PFSK-1 (cell line): ENCODE data around the gene MBLAC1.

ENCODE experiments used
- FOXP2 ChIP-seq: optimal IDR thresholded peaks from 2 replicates; pipeline ENCODE3; 2011; ENCODE audit warnings: borderline replicate concordance, control low read depth, inconsistent platforms; ENCODE audit not compliant: insufficient read depth; ENCODE audit errors: extremely low read length, extremely low read depth
- POLR2AphosphoS5 ChIP-seq: IDR thresholded peaks from 2 replicates; pipeline ENCODE4 v1.6.1; 2012; ENCODE audit warnings: low read depth, mild to moderate bottlenecking, control low read depth, low read length, moderate library complexity
- REST ChIP-seq, 2 experiments: IDR thresholded peaks; 2 replicates each; pipeline versions ENCODE4 v1.6.1 to v1.8.0; 2011 to 2012; ENCODE audit warnings: low read depth in 2 of 2, low read length in 2 of 2, control low read depth in 1 of 2, inconsistent platforms in 1 of 2, mild to moderate bottlenecking in 1 of 2, moderate library complexity in 1 of 2; ENCODE audit not compliant: insufficient read depth in 1 of 2
- SIN3A ChIP-seq: IDR thresholded peaks from 2 replicates; pipeline ENCODE4 v1.6.1; 2012; ENCODE audit warnings: mild to moderate bottlenecking, low read length, moderate library complexity, borderline replicate concordance; ENCODE audit not compliant: insufficient read depth
- TAF1 ChIP-seq: IDR thresholded peaks from 2 replicates; pipeline ENCODE4 v1.6.1; 2012; ENCODE audit warnings: low read length, control low read depth, borderline replicate concordance; ENCODE audit not compliant: insufficient read depth

The MBLAC1 gene

DNA sequence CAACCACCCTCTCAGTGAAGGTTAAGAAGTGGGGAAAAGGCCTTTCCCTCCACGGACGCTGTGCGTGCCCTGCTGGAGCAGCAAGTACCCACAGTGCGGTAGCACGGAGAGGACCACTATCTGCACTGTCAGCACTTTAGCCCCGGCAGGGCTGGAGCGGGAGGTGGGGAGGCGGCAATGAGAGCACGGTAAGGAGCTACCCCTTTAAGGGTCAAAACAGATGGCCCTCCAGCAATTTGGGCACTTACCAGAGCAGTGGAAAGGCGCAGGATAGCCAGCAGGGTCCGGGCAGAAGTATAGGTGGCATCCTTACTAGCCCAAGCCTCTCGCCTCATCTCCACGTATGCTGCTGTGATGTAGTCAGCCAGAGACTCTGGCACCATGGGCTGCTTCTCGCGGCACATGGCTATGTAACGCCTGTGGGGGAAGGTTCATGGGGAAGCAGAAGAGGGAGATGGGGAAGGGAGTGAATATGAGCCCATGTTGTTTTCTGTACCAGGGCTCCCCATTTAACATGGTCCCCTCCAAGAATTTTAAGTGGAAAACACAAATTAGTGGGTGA, 32.8 kb upstream of the MBLAC1 start:
- no peak for TF ChIP-seq POLR2AphosphoS5

DNA sequence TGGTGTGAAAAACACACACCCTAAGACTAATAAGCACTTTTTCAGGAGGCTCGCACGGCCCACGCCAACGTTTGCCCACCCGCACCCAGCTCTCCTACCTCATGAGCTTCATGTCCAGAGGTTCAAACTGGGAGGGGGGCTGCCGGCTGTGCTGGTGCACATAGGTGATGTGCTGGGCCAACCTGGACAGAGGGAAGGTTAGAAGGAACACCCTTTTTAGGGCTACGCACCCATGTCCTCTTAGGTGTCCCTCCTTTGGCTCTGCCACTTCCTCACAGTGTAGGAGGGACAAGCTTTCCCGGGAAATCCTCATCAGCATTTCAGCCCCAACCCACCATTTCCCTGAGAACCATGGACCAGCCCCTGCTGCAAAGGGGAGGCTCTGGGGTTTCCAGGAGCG, 31.5 kb upstream of the MBLAC1 start:
- TF ChIP-seq REST (IDR thresholded peaks at IDR 0.05; ENCODE audit: insufficient read depth in 1 of 2, low read depth in 2 of 2, low read length in 2 of 2): no peak
- TF ChIP-seq POLR2AphosphoS5: peak; percentile 60; the same call in 1 of the 2 replicates

- TF ChIP-seq POLR2AphosphoS5 (peak; percentile 29; the same call in 1 of the 2 replicates), REST (IDR thresholded peaks at IDR 0.05; ENCODE audit: insufficient read depth in 1 of 2, low read depth in 2 of 2, low read length in 2 of 2) (no peak)
Observed at GRCh38 chr7:100095704-100096103, 31.1 kb upstream of the MBLAC1 start.

DNA sequence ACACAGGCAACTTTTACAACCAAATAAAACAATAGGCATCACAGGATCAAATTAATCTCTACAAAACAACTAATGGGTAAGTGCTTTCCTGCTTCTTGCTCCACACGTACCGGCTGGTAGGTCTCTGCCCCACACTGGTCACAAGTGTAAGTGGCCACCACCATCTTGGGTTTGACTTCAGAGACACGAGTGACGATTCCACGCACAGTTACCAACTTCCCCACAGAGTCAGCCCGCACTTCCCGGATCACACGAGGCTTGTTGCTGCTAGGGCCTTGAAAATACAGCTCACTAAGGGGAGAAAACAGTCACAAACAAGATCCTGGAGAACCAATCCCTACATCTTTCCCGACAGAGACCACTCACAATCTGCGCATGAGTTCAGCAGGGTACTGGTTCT, 27.9 kb upstream of the MBLAC1 start:
- TF ChIP-seq FOXP2 (no peak), TAF1 (no peak), POLR2AphosphoS5 (no peak), SIN3A (no peak), REST (IDR thresholded peaks at IDR 0.05; ENCODE audit: insufficient read depth in 1 of 2, low read depth in 2 of 2, low read length in 2 of 2) (no peak)

- no peak for TF ChIP-seq SIN3A
- no peak for TF ChIP-seq FOXP2
- no peak for TF ChIP-seq TAF1
- no peak for TF ChIP-seq REST (IDR thresholded peaks at IDR 0.05; ENCODE audit: insufficient read depth in 1 of 2, low read depth in 2 of 2, low read length in 2 of 2)
- no peak for TF ChIP-seq POLR2AphosphoS5
Observed at GRCh38 chr7:100099452-100099851, 27.3 kb upstream of the MBLAC1 start.

- TF ChIP-seq TAF1: 0 out of 2 replicates have a peak, but pooled peaks have one; percentile 35
- no peak for TF ChIP-seq FOXP2
- peak; percentile 30; the same call in 1 of the 2 replicates for TF ChIP-seq POLR2AphosphoS5
- TF ChIP-seq SIN3A: peak; percentile 96; the same call in 1 of the 2 replicates
Observed at GRCh38 chr7:100100420-100101015, 26.2 kb upstream of the MBLAC1 start.
